ENCODE data around the gene DIPK1B.

DNA sequence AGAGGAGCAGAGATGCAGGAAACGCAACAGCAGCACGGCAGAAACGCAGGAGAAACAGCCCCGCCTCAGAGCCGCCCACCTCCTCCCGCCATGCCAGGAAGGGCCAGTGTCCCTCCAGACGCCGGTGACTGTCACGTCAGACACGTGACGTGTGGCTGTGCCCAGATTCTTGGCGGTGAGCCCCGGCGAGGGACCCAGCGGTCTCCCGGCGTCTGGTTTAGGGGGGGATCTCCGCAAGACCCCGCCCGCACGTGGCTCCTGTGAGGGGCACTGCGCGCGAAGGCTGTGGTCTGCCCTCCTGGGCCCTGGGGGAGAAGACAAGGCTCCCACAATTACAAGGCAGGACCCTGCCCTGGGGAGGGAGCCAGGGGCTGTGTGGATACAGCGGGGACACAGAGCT is 48.1 kb downstream of the DIPK1B start:
- TF ChIP-seq, protein P1, sequence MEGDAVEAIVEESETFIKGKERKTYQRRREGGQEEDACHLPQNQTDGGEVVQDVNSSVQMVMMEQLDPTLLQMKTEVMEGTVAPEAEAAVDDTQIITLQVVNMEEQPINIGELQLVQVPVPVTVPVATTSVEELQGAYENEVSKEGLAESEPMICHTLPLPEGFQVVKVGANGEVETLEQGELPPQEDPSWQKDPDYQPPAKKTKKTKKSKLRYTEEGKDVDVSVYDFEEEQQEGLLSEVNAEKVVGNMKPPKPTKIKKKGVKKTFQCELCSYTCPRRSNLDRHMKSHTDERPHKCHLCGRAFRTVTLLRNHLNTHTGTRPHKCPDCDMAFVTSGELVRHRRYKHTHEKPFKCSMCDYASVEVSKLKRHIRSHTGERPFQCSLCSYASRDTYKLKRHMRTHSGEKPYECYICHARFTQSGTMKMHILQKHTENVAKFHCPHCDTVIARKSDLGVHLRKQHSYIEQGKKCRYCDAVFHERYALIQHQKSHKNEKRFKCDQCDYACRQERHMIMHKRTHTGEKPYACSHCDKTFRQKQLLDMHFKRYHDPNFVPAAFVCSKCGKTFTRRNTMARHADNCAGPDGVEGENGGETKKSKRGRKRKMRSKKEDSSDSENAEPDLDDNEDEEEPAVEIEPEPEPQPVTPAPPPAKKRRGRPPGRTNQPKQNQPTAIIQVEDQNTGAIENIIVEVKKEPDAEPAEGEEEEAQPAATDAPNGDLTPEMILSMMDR (IDR thresholded peaks at IDR 0.05), result no peak
- no peak for TF ChIP-seq POLR2AphosphoS5 (IDR thresholded peaks at IDR 0.05)
- TF ChIP-seq POLR2A (IDR thresholded peaks at IDR 0.05), result no peak
- TF ChIP-seq EP300 (IDR thresholded peaks at IDR 0.05), result no peak
